Motor neuron (in vitro differentiated cells): ENCODE measurements around the gene ORC5. TPM values are rescaled to one million over a fixed set of nuclear protein-coding genes. Genes with fewer than 3 reads are reported as not detected.

Experiments
- ATAC-seq, 8 experiments: fragments of 200-7000 bp; cut with Tn5 transposase; replicated peaks in 6 of 8; 2 replicates each; pipeline ENCODE4 v1.8.0; 2021; ENCODE audit warnings: mild to moderate bottlenecking in 8 of 8, moderate library complexity in 8 of 8
- H3K27ac ChIP-seq, 2 donors: fragments of 250-450 bp; sonication (Bioruptor Pico); 2 replicates each; pipeline ENCODE4 v1.9.0; 2021; ENCODE audit warnings: antibody characterized with exemption in 2 of 2, mild to moderate bottlenecking in 2 of 2, moderate library complexity in 1 of 2
- H3K4me1 ChIP-seq, 2 donors: fragments of 250-450 bp; sonication (Bioruptor Pico); replicated peaks in 1 of 2; 2 replicates each; pipeline ENCODE4 v1.6.1; 2021; ENCODE audit warnings: antibody characterized with exemption in 2 of 2, mild to moderate bottlenecking in 2 of 2, moderate library complexity in 1 of 2
- H3K4me3 ChIP-seq, 5 donors: fragments of 250-450 bp; sonication (Bioruptor Pico); 2 replicates each; pipeline ENCODE4 v1.9.0; 2021; ENCODE audit warnings: antibody characterized with exemption in 5 of 5, mild to moderate bottlenecking in 5 of 5, moderate library complexity in 4 of 5
- WGBS, 10 experiments: fragments of 450-650 bp; shearing (Covaris generic); methylation state at CpG; one replicate each; pipeline ENCODE4 v1.0.0; 2022; 5-methylcytosine and 5-hydroxymethylcytosine counted together
- in situ Hi-C, 9 experiments: fragments of 400-800 bp; cut with MboI; loops; one replicate each; pipeline ENCODE4 v1.15.0; 2021; ENCODE audit warnings: low sequenced_read_pairs in 9 of 9, low pct_unique_long_range_greater_than_20kb in 2 of 9; ENCODE audit not compliant: unreplicated experiment in 9 of 9
- total RNA-seq, 8 experiments: library from RNA; unstranded; fragments of 300-600 nt; gene quantifications; 2 replicates each; pipeline versions ENCODE4 v1.2.3 to v1.2.4, GENCODE V29; 2022

The ORC5 gene
- total RNA-seq, 8 experiments from 2014 or later, result 16.3 to 26.1 (median 24.5) TPM

GRCh38 chr7:104111271-104111670, 96.5 kb downstream of the ORC5 start:
- Histone ChIP-seq H3K4me3 (no peak overlapping the region), H3K27ac (no peak overlapping the region), H3K4me1 (peaks cover 2% of the 10 kb centered on the region in 2 donors)
- in situ Hi-C loops, result no loop called here
- 0 to 100% (median 68%) methylated on average over 1 to 2 of the region's 2 CpGs for WGBS, 10 experiments
- ATAC-seq, result peak in 1 of 8 experiments; percentile 93

DNA sequence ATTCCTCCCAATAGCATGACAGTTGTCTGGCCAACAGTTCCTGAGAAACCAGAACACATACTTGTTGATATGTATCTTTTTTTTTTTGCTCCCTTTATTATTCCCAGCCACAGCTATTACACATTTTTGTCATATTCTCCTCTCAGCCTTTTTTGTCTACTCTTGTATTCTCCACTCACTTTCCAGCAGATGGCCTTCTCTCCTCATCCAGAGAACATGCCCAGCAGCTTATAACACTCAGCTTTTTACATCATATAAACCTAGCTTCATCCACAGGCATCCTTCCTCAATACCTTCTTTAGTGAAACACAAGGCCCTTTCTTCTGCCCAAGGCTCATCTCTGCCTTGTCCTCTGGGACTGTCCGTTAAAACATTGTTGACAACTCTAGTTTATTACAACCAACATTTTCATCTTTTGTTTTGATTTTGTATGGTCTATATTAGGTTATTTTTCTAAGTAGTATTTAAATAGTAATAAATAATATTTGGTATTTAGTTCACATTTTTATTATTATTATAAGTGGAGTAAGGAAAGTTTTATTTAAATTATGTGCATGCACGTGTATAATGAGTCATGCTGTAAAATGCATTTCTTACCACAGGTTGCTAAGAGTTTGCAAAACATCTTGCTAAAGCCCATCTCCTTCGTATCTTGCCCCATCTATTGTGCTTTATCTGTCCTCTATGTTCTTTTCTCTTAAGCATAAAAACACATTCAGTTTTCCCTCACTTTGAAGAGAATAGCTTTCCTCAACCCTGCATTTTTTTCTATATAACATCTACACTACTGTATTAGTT, 101.5 kb downstream of the ORC5 start:
- Histone ChIP-seq H3K27ac (no peak overlapping the region), H3K4me3 (no peak overlapping the region), H3K4me1 (peaks cover 2% of the 10 kb centered on the region in 2 donors)
- WGBS, 10 experiments, result 17 to 100% (median 88%) methylated on average over 1 to 3 of the region's 3 CpGs
- in situ Hi-C loops, result no loop called here
- peak in 3 of 8 experiments; percentile 70 to 83 (median 71) for ATAC-seq

DNA sequence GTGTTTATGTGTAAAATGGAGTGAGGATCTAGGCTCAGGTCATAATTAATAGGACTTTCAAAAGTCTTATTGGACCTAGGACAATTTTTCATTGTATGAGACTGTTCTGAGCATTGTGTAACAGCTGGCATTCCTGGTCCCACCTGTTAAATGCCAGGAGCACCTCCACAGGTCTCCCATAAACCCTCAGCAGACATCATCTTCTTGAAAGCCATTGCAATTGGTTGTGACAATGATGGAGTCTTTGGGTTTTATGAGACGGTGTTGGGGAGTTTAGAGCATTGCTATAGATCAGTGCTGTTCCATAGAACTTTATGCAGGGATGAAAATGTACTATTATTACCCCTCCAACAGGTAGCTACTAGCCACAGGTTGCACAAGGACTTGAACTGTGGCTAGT, 108.9 kb downstream of the ORC5 start:
- no peaks in the 10 kb centered on the region for H3K4me1 ChIP-seq
- no peak overlapping the region for H3K27ac ChIP-seq
- no peak overlapping the region for H3K4me3 ChIP-seq
- WGBS, 10 experiments, result 0 to 100% (median 80%) methylated on average over 1 of the region's 1 CpG; no CpG with 5 or more reads in 6 of the 10 experiments
- in situ Hi-C loops, result no loop called here
- ATAC-seq, result no peak

DNA sequence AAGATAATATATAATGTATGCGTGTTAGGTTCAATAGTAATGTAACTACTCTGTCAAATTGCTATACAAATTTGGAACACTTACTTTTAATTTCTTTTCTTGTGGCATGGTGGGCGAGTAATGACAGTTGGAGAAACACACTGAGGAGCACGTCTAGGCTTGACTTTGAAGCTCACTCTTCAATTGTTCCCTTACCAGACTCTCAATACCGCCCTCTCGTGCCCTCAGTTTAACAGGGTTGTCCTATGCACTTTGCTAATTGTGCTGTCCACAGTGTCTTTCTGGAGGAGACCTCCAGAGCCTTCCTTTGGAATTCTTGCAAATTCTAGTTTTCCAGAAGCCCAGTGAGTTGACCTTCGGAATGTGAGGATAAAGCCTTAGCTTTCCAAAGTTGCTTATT, 111.1 kb downstream of the ORC5 start:
- H3K27ac ChIP-seq, result no peak overlapping the region
- H3K4me1 ChIP-seq, result peaks cover 3 to 5% of the 10 kb centered on the region in 2 donors
- WGBS, 10 experiments, result 33 to 94% (median 80%) methylated on average over 1 to 6 of the region's 6 CpGs; no CpG with 5 or more reads in 1 of the 10 experiments
- H3K4me3 ChIP-seq, result no peak overlapping the region
- peak in 3 of 8 experiments; percentile 55 to 88 (median 66) for ATAC-seq
- in situ Hi-C loops, result no loop called here

DNA sequence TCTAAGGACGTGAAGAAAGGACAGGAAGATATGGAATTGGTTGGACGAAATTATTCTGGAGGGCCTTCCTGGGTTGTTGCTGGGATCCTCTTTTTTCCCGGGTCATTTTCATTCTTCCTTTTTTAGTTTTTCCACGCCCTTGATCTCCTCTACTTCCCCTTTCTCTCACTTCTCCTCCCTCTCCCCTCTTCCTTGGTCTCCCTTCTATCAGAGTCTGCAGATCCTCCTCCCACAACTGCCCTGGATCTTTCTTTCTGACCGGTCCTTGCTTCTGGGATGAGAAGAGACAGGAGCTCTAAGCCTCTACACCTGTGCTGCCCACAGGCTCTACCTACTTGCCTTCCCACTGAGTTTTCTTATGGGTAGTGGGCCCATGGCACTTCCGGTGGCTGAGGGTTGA, 114.7 kb downstream of the ORC5 start:
- Histone ChIP-seq H3K4me3 (no peak overlapping the region), H3K27ac (no peak overlapping the region), H3K4me1 (peaks cover 29 to 33% of the 10 kb centered on the region in 2 donors)
- in situ Hi-C loops, result no loop called here
- WGBS, 10 experiments, result 29 to 100% (median 92%) methylated on average over 2 to 5 of the region's 6 CpGs
- ATAC-seq, result no peak

DNA sequence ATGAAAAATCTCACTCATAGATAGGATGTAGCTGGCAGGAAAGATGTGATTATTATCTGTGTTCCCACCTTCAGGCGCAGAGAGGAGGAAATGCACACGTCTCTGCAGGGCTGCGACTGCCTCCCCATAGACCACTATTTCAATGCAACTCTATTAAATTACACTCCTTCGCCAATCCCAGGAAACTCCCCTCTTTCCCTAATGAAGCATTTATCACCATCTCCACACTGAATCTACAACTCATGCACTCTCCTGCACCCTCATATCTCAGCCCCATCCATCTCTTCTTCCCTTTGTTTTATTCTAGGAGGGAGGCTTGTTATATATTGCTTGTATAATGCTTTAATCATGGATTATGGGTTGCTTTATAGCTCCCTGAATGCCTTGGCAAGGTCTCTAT, 116.6 kb downstream of the ORC5 start:
- WGBS, 10 experiments, result 29 to 68% (median 42%) methylated on average over 2 to 4 of the region's 4 CpGs; no CpG with 5 or more reads in 4 of the 10 experiments
- no peak overlapping the region for H3K4me3 ChIP-seq
- H3K27ac ChIP-seq, result no peak overlapping the region
- in situ Hi-C loops, result no loop called here
- H3K4me1 ChIP-seq, result peaks cover 29 to 33% of the 10 kb centered on the region in 2 donors
- peak in 5 of 8 experiments; percentile 61 to 89 (median 78) for ATAC-seq

DNA sequence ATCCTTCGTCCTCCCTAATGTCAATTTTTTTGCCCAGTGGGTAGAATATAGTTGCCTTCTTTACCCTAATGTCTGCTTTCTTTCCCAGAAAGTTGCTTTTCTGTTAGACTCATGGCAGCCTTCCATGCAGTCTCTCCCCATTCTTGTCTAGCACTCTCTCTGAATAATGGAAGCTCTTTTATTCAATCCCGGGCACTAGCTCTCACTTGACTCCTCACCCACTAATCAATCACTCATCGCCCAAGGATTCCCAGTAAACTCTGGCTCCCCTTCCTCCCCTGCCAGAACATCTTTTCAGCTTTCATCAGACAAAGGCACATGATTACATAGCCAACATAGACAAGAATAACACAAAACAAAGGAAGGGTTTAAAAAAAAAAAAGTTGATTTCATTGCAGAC, 118.2 kb downstream of the ORC5 start:
- H3K4me1 ChIP-seq, result peaks cover 29 to 33% of the 10 kb centered on the region in 2 donors
- peak in 5 of 8 experiments; percentile 83 to 95 (median 91) for ATAC-seq
- 0 to 100% (median 6%) methylated on average over 1 to 3 of the region's 3 CpGs; no CpG with 5 or more reads in 2 of the 10 experiments for WGBS, 10 experiments
- no peak overlapping the region for H3K4me3 ChIP-seq
- in situ Hi-C loops, result no loop called here
- peak overlapping the region; percentile 11 to 64 for H3K27ac ChIP-seq

- Histone ChIP-seq H3K27ac (peak overlapping the region; percentile 11 to 64), H3K4me3 (no peak overlapping the region), H3K4me1 (peaks cover 29 to 33% of the 10 kb centered on the region in 2 donors)
- ATAC-seq, result no peak
- WGBS, 10 experiments, result 0 to 100% (median 55%) methylated on average over 1 of the region's 1 CpG; no CpG with 5 or more reads in 4 of the 10 experiments
- in situ Hi-C loops, result no loop called here
Observed at GRCh38 chr7:104089061-104089460, 118.8 kb downstream of the ORC5 start.

Other genes starting within 250 kb of the ORC5 start
- 10 to 100 TPM in 6 of 8 experiments, 1 to 10 TPM in 1, under 1 TPM in 1; 0.36 to 72.9 (median 35.2) TPM for gene RELN, start 218.4 kb downstream of the ORC5 start, total RNA-seq
- 10 to 100 TPM in 3 of 8 experiments, 1 to 10 TPM in 4, not detected in 1; 1.0 to 26.2 (median 5.0) TPM for gene LHFPL3, start 120.6 kb upstream of the ORC5 start, total RNA-seq